Measurements from ENCODE around the gene KIF1C.

The KIF1C gene

GRCh38 chr17:4973256-4974114 lies 24.3 kb upstream of the KIF1C start:
- no peaks in the 10 kb centered on the region for H3K9me3 ChIP-seq (ENCODE audit: control insufficient read depth, insufficient read depth, low read depth, low read length)
- peaks cover 5% of the 10 kb centered on the region; the same call in 1 of the 2 replicates for H3K4me1 ChIP-seq (ENCODE audit: control insufficient read depth, insufficient read depth, low read length)
- ChIA-PET CTCF (no interaction called here), POLR2A (interaction anchor here (0.6 to 1.1 kb wide), 2 partner anchors 36 to 64 kb away, joined by 3 read pairs; no protein-coding TSS in a partner anchor)
- no peak overlapping the region for H3K4me3 ChIP-seq (ENCODE audit: low read depth, low read length)
- no peak for TF ChIP-seq SETDB1 (IDR thresholded peaks at IDR 0.05; ENCODE audit: insufficient read length, low read length)
- TF ChIP-seq ZFHX2 (tag by site-specific recombination; conservative IDR thresholded peaks at IDR 0.05): no peak
- TF ChIP-seq ZNF391 (tag by site-specific recombination; IDR thresholded peaks at IDR 0.05; ENCODE audit: borderline replicate concordance, low read depth): no peak
- TF ChIP-seq KLF10 (tag by site-specific recombination; IDR thresholded peaks at IDR 0.05): no peak
- H3K36me3 ChIP-seq (ENCODE audit: control insufficient read depth in 2 of 2, insufficient read depth in 1 of 2, low read length in 2 of 2): peaks cover 42 to 88% of the 10 kb centered on the region in 2 experiments
- H3K27ac ChIP-seq (ENCODE audit: extremely low read depth, low read depth, low read length): no peak overlapping the region

- peaks cover 42 to 90% of the 10 kb centered on the region in 2 experiments for H3K36me3 ChIP-seq (ENCODE audit: control insufficient read depth in 2 of 2, insufficient read depth in 1 of 2, low read length in 2 of 2)
- H3K4me1 ChIP-seq (ENCODE audit: control insufficient read depth, insufficient read depth, low read length): no peaks in the 10 kb centered on the region
- ChIA-PET CTCF (interaction anchor here (0.9 to 1.5 kb wide), 2 partner anchors 13 to 65 kb away, joined by 4 to 7 read pairs; partner anchors contain the start of gene CAMTA2), POLR2A (interaction anchor here (0.6 to 1.6 kb wide), 3 partner anchors 34 to 65 kb away, joined by 3 read pairs; partner anchors contain the start of genes RNF167 and SLC25A11)
- no peak overlapping the region for H3K27ac ChIP-seq (ENCODE audit: extremely low read depth, low read depth, low read length)
- no peak overlapping the region for H3K4me3 ChIP-seq (ENCODE audit: low read depth, low read length)
- TF ChIP-seq ZNF391 (tag by site-specific recombination; IDR thresholded peaks at IDR 0.05; ENCODE audit: borderline replicate concordance, low read depth) (no peak), ZSCAN4 (tag by site-specific recombination; IDR thresholded peaks at IDR 0.05) (no peak), ZNF555 (tag by site-specific recombination; conservative IDR thresholded peaks at IDR 0.05) (no peak), ZNF146 (tag by site-specific recombination; IDR thresholded peaks at IDR 0.05) (no peak), ZNF221 (tag by site-specific recombination; IDR thresholded peaks at IDR 0.05; ENCODE audit: borderline replicate concordance) (no peak), ZXDB (tag by site-specific recombination; IDR thresholded peaks at IDR 0.05) (no peak), GFI1B (tag by site-specific recombination; IDR thresholded peaks at IDR 0.05) (no peak), BCL11A (tag by site-specific recombination; IDR thresholded peaks at IDR 0.05; ENCODE audit: low read depth) (no peak), ZNF658 (tag by site-specific recombination; IDR thresholded peaks at IDR 0.05) (no peak), ZNF660 (tag by site-specific recombination; IDR thresholded peaks at IDR 0.05) (no peak), ZNF529 (tag by site-specific recombination; IDR thresholded peaks at IDR 0.05; ENCODE audit: insufficient replicate concordance) (no peak), ZNF561 (tag by site-specific recombination; IDR thresholded peaks at IDR 0.05; ENCODE audit: borderline replicate concordance) (no peak), ZNF488 (tag by site-specific recombination; IDR thresholded peaks at IDR 0.05) (no peak), HOXC10 (CRISPR knock-in tag; IDR thresholded peaks at IDR 0.05) (no peak), ZBTB21 (tag by site-specific recombination; IDR thresholded peaks at IDR 0.05) (no peak), GLI4 (tag by site-specific recombination; IDR thresholded peaks at IDR 0.05) (no peak), ZNF777 (tag by site-specific recombination; IDR thresholded peaks at IDR 0.05; ENCODE audit: borderline replicate concordance) (no peak), PRDM1 (tag by site-specific recombination; IDR thresholded peaks at IDR 0.05) (no peak)
- H3K9me3 ChIP-seq (ENCODE audit: control insufficient read depth, insufficient read depth, low read depth, low read length): no peaks in the 10 kb centered on the region
Measured at GRCh38 chr17:4974115-4974670, 23.6 kb upstream of the KIF1C start.
